Breast epithelium (tissue), 4 donors: ENCODE measurements around the gene CXorf38. TPM values are rescaled to one million over a fixed set of nuclear protein-coding genes. Genes with fewer than 3 reads are reported as not detected.

Experiments used
- DNase-seq, 2 donors: peaks; one replicate each; pipeline ENCODE4 v3.0.0-alpha.2; 2019; ENCODE audit warnings: low spot score in 2 of 2
- H3K27ac ChIP-seq, 2 donors: fragments of 200-600 bp; sonication (generic) in 1 of 2; one replicate each; pipeline ENCODE4 v1.5.1; 2016 to 2019; ENCODE audit warnings: mild to moderate bottlenecking in 1 of 2
- H3K27me3 ChIP-seq, 2 donors: fragments of 200-600 bp; sonication (generic) in 1 of 2; one replicate each; pipeline versions ENCODE4 v1.5.1 to v1.6.0; 2017 to 2019; ENCODE audit warnings: control low read depth in 1 of 2, mild to moderate bottlenecking in 1 of 2
- H3K36me3 ChIP-seq: fragments of 200-600 bp; one replicate; pipeline ENCODE4 v1.5.1; 2019
- H3K4me1 ChIP-seq, 2 donors: fragments of 200-600 bp; sonication (generic); one replicate each; pipeline ENCODE4 v1.5.1; 2016 to 2019; ENCODE audit warnings: control low read depth in 1 of 2
- H3K4me3 ChIP-seq, 3 donors: fragments of 200-600 bp; sonication (generic); 1 replicate in 2 of 3; 2 replicates in 1 of 3; pipeline ENCODE4 v1.5.1; 2016 to 2019; ENCODE audit warnings: mild to moderate bottlenecking in 3 of 3, moderate library complexity in 2 of 3
- H3K9me3 ChIP-seq, 2 donors: fragments of 200-600 bp; sonication (generic) in 1 of 2; one replicate each; pipeline ENCODE4 v1.5.1; 2016 to 2019; ENCODE audit warnings: control low read depth in 1 of 2
- POLR2A ChIP-seq: fragments of 450-650 bp; IDR thresholded peaks from one replicate; pipeline ENCODE4 v1.6.1; 2016; ENCODE audit warnings: antibody characterized with exemption, mild to moderate bottlenecking, moderate library complexity
- POLR2AphosphoS5 ChIP-seq, 3 donors: sonication (generic); formaldehyde crosslinking; IDR thresholded peaks; one replicate each; pipeline ENCODE4 v1.6.1; 2017; ENCODE audit warnings: antibody characterized with exemption in 3 of 3
- intact Hi-C: fragments of 100-400 bp; cut with DNase I; formaldehyde crosslinking; loops from one replicate; pipeline ENCODE4 v1.15.1; 2023; ENCODE audit warnings: low total_unique reads
- total RNA-seq, 3 donors: library from RNA; depleted of rRNA; stranded (reverse); fragments of >200 nt; gene quantifications; one replicate each; pipeline ENCODE4 v1.1.0, GENCODE V29; 2016
- TF ChIP-seq, protein P1 (sequence below), 3 donors: fragments of 450-650 bp; IDR thresholded peaks; one replicate each; pipeline ENCODE4 v1.5.1; 2016 to 2017; ENCODE audit warnings: antibody characterized with exemption in 3 of 3, mild to moderate bottlenecking in 3 of 3, moderate library complexity in 3 of 3

CXorf38 gene
- total RNA-seq, 3 donors from 2014 or later = 16.7 to 23.9 (median 16.8) TPM

DNA sequence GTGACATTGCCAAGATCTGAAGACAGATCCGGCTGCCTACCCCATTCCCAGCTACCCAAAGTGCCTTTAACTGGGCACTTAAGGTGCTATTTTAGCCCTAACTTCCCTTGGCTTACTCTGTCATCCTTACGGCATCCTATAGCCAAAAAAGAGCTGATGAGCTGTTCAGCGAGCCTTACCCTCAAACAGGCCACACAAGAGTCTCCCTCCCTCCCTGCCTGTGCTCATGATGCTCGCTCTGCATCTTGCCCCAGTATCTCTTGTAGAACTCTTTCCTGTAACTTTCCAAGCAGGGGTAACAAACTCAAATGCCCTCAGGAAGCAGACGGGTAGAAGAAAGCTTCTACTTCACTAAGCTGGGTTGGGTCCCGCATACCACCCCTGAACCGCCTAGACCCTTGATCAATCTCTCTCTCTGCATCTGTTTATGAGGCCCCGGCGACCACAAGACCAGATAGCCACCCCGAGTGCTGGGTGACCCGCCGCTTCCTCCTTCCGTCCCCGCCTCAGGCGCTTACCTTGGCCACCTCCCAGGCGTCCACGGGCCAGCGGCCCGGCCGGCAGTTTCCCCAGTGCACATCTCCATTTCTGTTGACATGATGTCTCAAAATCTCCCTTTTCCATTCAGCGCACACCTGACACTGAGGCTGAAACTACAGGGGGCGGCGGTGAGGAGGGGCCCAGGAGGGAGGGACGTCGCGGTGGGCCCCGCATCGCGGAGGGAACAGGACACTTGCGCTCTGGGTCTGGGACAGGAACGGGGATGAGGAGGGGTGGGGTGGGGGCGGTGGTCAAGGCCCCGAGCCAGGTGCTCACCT is 663 bp downstream of the CXorf38 start:
- H3K4me1 ChIP-seq = peaks cover 0 to 4% of the 10 kb centered on the region in 2 donors
- DNase-seq = peak; percentile 22 to 54
- peak overlapping the region; percentile 84 to 89 for H3K27ac ChIP-seq
- intact Hi-C loops = loop anchor here (5.0 kb wide), 1 partner anchor 224 kb away; no protein-coding TSS in a partner anchor
- no peaks in the 10 kb centered on the region for H3K36me3 ChIP-seq
- H3K27me3 ChIP-seq = peaks cover 0 to 9% of the 10 kb centered on the region in 2 donors
- H3K4me3 ChIP-seq = peak overlapping the region; percentile 86 to 88 (median 86)
- TF ChIP-seq, protein P1, sequence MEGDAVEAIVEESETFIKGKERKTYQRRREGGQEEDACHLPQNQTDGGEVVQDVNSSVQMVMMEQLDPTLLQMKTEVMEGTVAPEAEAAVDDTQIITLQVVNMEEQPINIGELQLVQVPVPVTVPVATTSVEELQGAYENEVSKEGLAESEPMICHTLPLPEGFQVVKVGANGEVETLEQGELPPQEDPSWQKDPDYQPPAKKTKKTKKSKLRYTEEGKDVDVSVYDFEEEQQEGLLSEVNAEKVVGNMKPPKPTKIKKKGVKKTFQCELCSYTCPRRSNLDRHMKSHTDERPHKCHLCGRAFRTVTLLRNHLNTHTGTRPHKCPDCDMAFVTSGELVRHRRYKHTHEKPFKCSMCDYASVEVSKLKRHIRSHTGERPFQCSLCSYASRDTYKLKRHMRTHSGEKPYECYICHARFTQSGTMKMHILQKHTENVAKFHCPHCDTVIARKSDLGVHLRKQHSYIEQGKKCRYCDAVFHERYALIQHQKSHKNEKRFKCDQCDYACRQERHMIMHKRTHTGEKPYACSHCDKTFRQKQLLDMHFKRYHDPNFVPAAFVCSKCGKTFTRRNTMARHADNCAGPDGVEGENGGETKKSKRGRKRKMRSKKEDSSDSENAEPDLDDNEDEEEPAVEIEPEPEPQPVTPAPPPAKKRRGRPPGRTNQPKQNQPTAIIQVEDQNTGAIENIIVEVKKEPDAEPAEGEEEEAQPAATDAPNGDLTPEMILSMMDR (IDR thresholded peaks at IDR 0.05) = no peak
- TF ChIP-seq POLR2A (no peak), POLR2AphosphoS5 (IDR thresholded peaks at IDR 0.05) (no peak)
- H3K9me3 ChIP-seq = no peaks in the 10 kb centered on the region

DNA sequence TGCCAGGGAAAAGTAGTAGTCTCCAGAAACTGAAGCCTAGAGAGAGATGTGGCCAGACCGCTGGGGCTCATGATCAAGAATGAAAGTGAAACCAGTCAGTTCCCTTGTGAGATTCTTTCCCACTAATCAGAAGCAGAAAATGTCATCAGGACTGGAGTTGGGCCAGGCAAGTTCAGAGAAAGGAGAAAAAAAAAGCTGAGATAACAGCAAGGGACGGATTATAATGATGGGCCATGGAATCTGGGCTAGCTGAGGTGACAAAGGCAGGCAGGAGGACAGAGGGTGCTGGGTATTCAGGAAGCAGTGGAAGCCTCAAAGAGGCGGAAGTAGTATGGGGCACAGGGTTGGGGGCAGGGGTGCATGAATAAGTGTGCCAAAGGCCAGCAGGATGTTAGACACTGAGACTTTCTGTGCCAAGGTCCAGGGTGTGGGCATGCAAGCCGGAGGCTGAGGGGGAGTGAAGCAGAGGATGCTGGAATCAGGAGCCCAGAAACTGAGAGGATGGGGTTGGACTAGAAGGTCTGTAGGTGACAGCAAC is 2.5 kb downstream of the CXorf38 start:
- Histone ChIP-seq H3K4me3 (peak overlapping the region; percentile 23 to 53 (median 40)), H3K4me1 (peaks cover 0 to 4% of the 10 kb centered on the region in 2 donors), H3K36me3 (no peaks in the 10 kb centered on the region), H3K27me3 (peaks cover 0 to 21% of the 10 kb centered on the region in 2 donors), H3K27ac (peak overlapping the region; percentile 53 to 66), H3K9me3 (no peaks in the 10 kb centered on the region)
- DNase-seq = peak in 1 of 2 donors; percentile 26
- TF ChIP-seq POLR2AphosphoS5 (IDR thresholded peaks at IDR 0.05) = peak in 1 of 3 donors; percentile 15
- TF ChIP-seq POLR2A = no peak
- intact Hi-C loops = loop anchor here (5.0 kb wide), 1 partner anchor 223 kb away; no protein-coding TSS in a partner anchor

DNA sequence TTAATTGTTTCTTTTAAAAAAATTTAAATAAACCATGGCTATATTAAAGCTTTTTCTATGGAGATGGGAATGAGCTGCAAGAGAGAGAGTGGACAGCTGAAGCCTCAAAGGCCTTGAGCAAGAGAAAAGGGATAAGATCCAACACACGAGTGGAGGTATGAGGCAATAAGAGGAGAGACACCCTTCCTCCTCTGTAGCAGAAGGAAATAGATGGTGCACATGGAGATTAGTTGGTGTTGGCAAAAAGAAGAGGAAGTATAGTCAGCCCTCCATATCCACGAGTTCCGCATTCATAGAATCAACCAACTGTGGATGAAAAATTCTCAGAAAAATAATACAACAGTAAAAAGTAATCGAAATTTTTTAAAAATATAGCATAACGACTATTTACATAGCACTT is 3.2 kb downstream of the CXorf38 start:
- DNase-seq = no peak
- Histone ChIP-seq H3K27ac (peak overlapping the region; percentile 53 to 66), H3K9me3 (no peaks in the 10 kb centered on the region), H3K36me3 (no peaks in the 10 kb centered on the region), H3K4me3 (peak overlapping the region; percentile 23 to 53 (median 40)), H3K4me1 (peaks cover 0 to 4% of the 10 kb centered on the region in 2 donors), H3K27me3 (peaks cover 0 to 28% of the 10 kb centered on the region in 2 donors)
- intact Hi-C loops = no loop called here
- no peak for TF ChIP-seq POLR2AphosphoS5 (IDR thresholded peaks at IDR 0.05)
- TF ChIP-seq POLR2A = no peak
- TF ChIP-seq, protein P1 (IDR thresholded peaks at IDR 0.05) = no peak

DNA sequence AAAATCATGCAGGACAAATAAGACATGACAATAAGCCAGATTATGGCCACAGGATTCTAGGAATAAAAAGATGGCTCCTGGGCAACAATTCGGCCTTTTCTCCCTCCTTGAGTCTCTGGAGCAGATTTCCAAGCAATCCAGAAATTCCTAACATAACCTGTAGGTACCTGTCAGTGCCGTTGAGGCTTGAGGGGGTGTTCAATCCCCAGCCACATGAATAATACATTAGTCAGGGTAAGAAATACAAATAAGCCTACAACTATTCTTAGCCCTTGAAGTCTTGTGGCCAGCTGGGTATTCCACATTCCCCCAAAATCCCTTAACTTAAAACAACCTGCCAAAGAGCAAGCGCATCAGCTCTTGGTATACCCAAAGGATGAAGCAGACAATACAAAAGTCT is 9.7 kb downstream of the CXorf38 start:
- Histone ChIP-seq H3K27ac (no peak overlapping the region), H3K4me1 (no peaks in the 10 kb centered on the region), H3K36me3 (peaks cover 6% of the 10 kb centered on the region), H3K4me3 (no peak overlapping the region), H3K9me3 (no peaks in the 10 kb centered on the region), H3K27me3 (peaks cover 0 to 64% of the 10 kb centered on the region in 2 donors)
- DNase-seq = no peak
- intact Hi-C loops = no loop called here
- TF ChIP-seq POLR2AphosphoS5 (IDR thresholded peaks at IDR 0.05) = no peak
- TF ChIP-seq POLR2A = no peak
- TF ChIP-seq, protein P1 (IDR thresholded peaks at IDR 0.05) = no peak

DNA sequence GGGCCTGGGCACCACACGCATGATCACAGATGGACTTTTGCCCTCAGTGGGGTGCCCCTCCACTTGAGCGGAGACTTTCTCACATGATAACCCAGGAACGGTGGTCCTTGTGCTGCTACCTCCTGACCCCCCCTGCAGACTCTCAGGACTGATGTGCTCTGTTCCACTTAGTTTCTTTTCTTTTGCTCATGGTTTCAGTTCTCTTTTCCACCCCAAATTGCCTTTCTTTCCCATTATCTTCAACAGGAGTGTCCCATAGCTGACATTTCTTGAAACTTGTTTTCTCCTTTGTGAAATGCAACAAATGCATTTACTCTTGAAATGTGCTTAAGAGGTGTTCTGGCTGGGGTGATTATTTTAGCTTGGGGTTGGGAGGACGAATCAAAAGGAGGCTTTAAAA is 15.2 kb downstream of the CXorf38 start:
- Histone ChIP-seq H3K4me3 (no peak overlapping the region), H3K36me3 (peaks cover 11% of the 10 kb centered on the region), H3K27ac (no peak overlapping the region), H3K27me3 (peaks cover 0 to 52% of the 10 kb centered on the region in 2 donors), H3K9me3 (no peaks in the 10 kb centered on the region), H3K4me1 (no peaks in the 10 kb centered on the region)
- no peak for DNase-seq
- intact Hi-C loops = no loop called here
- TF ChIP-seq, protein P1 (IDR thresholded peaks at IDR 0.05) = no peak
